Astrocyte (in vitro differentiated cells and primary cell): Measurements from ENCODE around the gene BHLHE23. TPM values are rescaled to one million over a fixed set of nuclear protein-coding genes. Genes with fewer than 3 reads are reported as not detected.

Source experiments
- DNase-seq: peaks from one replicate; pipeline ENCODE4 v3.0.0-alpha.2; 2010; ENCODE audit warnings: low read depth
- FAIRE-seq: peaks from 2 replicates; lab custom pipeline; 2011; peaks lifted over from hg19 to GRCh38; lab: Jason Lieb, UNC
- H2AFZ ChIP-seq: 2 replicates; pipeline ENCODE4 v1.6.0; 2012; ENCODE audit warnings: low read depth, low read length, inconsistent platforms
- H3K27ac ChIP-seq: 2 replicates; pipeline ENCODE4 v1.5.1; 2011; ENCODE audit warnings: low read depth, low read length, inconsistent platforms
- H3K27me3 ChIP-seq: 2 replicates; pipeline ENCODE4 v1.6.0; 2011; ENCODE audit warnings: low read length, inconsistent platforms; ENCODE audit not compliant: insufficient read depth
- H3K36me3 ChIP-seq: 2 replicates; pipeline ENCODE4 v1.5.1; 2011; ENCODE audit warnings: low read length, inconsistent platforms; ENCODE audit not compliant: insufficient read depth
- H3K4me1 ChIP-seq: 2 replicates; pipeline ENCODE4 v1.5.1; 2011; ENCODE audit warnings: low read length, inconsistent platforms; ENCODE audit not compliant: insufficient read depth
- H3K4me2 ChIP-seq: 2 replicates; pipeline ENCODE4 v1.6.0; 2012; ENCODE audit warnings: low read length, inconsistent platforms
- H3K4me3 ChIP-seq: 2 replicates; pipeline ENCODE4 v1.5.1; 2011; ENCODE audit warnings: low read depth, mild to moderate bottlenecking, low read length, inconsistent platforms; ENCODE audit not compliant: insufficient read depth
- H3K79me2 ChIP-seq: 2 replicates; pipeline ENCODE4 v1.6.0; 2012; ENCODE audit warnings: mild to moderate bottlenecking, low read length, inconsistent platforms; ENCODE audit not compliant: insufficient read depth
- H3K9ac ChIP-seq: 2 replicates; pipeline ENCODE4 v1.6.0; 2012; ENCODE audit warnings: mild to moderate bottlenecking, low read length, inconsistent platforms
- H3K9me3 ChIP-seq: 2 replicates; pipeline ENCODE4 v1.5.1; 2012; ENCODE audit warnings: low read depth, mild to moderate bottlenecking, low read length, inconsistent platforms; ENCODE audit not compliant: insufficient read depth
- H4K20me1 ChIP-seq: 2 replicates; pipeline ENCODE4 v1.6.0; 2012; ENCODE audit warnings: low read length, inconsistent platforms; ENCODE audit not compliant: insufficient read depth
- H3K27ac Mint-ChIP-seq: one replicate; pipeline ENCODE4 v1.8.0; 2021; ENCODE audit warnings: mild to moderate bottlenecking, mixed read lengths; ENCODE audit not compliant: unreplicated experiment
- H3K27me3 Mint-ChIP-seq: one replicate; pipeline ENCODE4 v1.8.0; 2021; ENCODE audit warnings: low read depth, mixed read lengths; ENCODE audit not compliant: unreplicated experiment
- H3K36me3 Mint-ChIP-seq: one replicate; pipeline ENCODE4 v1.8.0; 2021; ENCODE audit warnings: low read depth, mixed read lengths; ENCODE audit not compliant: unreplicated experiment
- H3K4me1 Mint-ChIP-seq: one replicate; pipeline ENCODE4 v1.8.0; 2021; ENCODE audit warnings: low read depth, mixed read lengths; ENCODE audit not compliant: unreplicated experiment
- H3K4me3 Mint-ChIP-seq: one replicate; pipeline ENCODE4 v1.8.0; 2021; ENCODE audit warnings: mild to moderate bottlenecking, moderate library complexity, mixed read lengths; ENCODE audit not compliant: unreplicated experiment
- H3K9me3 Mint-ChIP-seq: one replicate; pipeline ENCODE4 v1.8.0; 2021; ENCODE audit warnings: mild to moderate bottlenecking, mixed read lengths; ENCODE audit not compliant: unreplicated experiment
- EZH2 ChIP-seq: IDR thresholded peaks from 2 replicates; pipeline ENCODE4 v1.6.1; 2012; ENCODE audit warnings: mild to moderate bottlenecking, low read length, inconsistent platforms; ENCODE audit not compliant: insufficient read depth
- total RNA-seq: library from RNA; stranded (reverse); gene quantifications from 2 replicates; pipeline ENCODE4 v1.2.1, GENCODE V29; 2021
- TF ChIP-seq, protein P1 (sequence below): IDR thresholded peaks from 2 replicates; pipeline ENCODE4 v1.5.1; 2011; ENCODE audit warnings: low read depth, mild to moderate bottlenecking, inconsistent platforms, low read length, moderate library complexity; ENCODE audit not compliant: insufficient read depth

BHLHE23 gene
- total RNA-seq, 1 donor from 2014 or later = not detected

DNA sequence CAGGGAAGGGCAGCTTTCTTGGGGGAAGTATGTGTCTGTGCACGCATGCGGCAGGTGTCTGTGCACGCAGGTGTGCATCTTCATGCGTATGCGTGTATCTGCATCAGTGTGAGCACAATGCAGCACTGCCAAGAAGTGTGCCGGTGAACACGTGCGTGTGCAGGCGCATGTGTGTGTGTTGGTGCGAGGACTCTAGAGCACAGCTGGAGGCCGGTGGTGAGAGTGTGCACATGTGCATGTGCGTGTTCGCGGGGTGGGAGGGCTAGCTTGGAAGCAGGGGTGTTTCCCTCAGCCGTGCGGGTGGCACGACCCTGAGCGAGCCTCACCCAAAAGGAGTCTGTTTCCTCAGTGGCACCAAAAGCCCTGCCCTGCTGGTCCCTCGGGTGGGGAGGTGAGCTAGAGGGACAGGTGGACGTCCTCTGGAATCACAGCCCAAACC lies 46.7 kb downstream of the BHLHE23 start:
- Mint-ChIP-seq H3K4me1 (peaks cover 5% of the 10 kb centered on the region), H3K27me3 (peaks cover 10% of the 10 kb centered on the region), H3K9me3 (no peaks in the 10 kb centered on the region), H3K4me3 (no peak overlapping the region), H3K36me3 (peaks cover 4% of the 10 kb centered on the region), H3K27ac (no peak overlapping the region)
- H3K27me3 ChIP-seq = no peaks in the 10 kb centered on the region
- TF ChIP-seq, protein P1, sequence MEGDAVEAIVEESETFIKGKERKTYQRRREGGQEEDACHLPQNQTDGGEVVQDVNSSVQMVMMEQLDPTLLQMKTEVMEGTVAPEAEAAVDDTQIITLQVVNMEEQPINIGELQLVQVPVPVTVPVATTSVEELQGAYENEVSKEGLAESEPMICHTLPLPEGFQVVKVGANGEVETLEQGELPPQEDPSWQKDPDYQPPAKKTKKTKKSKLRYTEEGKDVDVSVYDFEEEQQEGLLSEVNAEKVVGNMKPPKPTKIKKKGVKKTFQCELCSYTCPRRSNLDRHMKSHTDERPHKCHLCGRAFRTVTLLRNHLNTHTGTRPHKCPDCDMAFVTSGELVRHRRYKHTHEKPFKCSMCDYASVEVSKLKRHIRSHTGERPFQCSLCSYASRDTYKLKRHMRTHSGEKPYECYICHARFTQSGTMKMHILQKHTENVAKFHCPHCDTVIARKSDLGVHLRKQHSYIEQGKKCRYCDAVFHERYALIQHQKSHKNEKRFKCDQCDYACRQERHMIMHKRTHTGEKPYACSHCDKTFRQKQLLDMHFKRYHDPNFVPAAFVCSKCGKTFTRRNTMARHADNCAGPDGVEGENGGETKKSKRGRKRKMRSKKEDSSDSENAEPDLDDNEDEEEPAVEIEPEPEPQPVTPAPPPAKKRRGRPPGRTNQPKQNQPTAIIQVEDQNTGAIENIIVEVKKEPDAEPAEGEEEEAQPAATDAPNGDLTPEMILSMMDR = no peak
- no peaks in the 10 kb centered on the region for H3K9me3 ChIP-seq
- H3K4me2 ChIP-seq = no peak overlapping the region
- H3K4me1 ChIP-seq = no peaks in the 10 kb centered on the region
- no peak overlapping the region for H3K27ac ChIP-seq
- no peaks in the 10 kb centered on the region for H3K79me2 ChIP-seq
- no peak overlapping the region for H2AFZ ChIP-seq
- no peak for DNase-seq
- H3K36me3 ChIP-seq = no peaks in the 10 kb centered on the region
- no peak overlapping the region for H3K4me3 ChIP-seq
- H4K20me1 ChIP-seq = no peaks in the 10 kb centered on the region
- H3K9ac ChIP-seq = no peak overlapping the region
- FAIRE-seq = no peak

DNA sequence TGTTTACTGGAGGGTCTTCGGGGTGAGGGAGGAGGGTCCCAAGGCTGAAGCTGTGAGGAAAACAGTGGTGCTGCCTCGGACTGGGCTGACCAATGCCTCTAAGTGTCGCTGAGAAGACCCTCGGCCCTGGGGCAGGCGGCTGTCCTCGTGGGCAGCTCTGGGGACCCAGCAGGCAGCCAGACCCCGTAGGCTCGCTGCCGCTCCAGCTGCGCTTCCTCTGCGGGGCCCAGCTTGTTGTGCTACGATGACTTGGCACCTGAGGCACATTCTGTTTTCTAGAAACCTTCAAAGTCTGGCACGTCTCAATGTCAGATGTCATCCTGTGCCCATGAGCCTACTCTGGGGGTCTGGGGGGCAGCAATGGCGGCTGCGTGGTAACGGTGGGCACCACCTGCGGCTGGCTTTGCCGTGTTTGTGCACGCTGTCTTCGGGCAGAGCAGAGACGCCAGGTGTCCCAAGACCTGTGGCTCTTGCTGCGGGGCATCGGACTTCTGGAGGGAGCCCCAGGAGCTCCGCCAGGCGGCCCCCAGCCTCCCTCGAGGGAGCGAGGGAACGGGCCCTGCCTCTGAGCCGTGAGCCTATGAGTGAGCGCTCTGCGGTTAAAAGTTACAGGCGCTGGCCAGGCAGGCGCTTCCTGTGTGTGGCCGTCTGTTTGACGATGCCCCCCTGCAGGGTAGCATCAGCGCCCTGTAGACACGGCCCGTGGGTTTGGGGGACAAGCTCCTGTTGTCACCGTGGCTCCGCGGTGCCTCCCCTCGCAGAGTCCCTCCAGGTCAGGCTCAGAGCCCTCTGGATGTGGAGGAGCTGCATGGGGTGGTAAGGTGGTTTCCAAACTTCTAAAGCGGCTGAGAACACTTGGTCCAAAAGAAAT lies 47.4 kb downstream of the BHLHE23 start:
- no peak overlapping the region for H2AFZ ChIP-seq
- no peaks in the 10 kb centered on the region for H3K79me2 ChIP-seq
- Mint-ChIP-seq H3K4me1 (peaks cover 5% of the 10 kb centered on the region), H3K4me3 (no peak overlapping the region), H3K27ac (no peak overlapping the region), H3K36me3 (peaks cover 4% of the 10 kb centered on the region), H3K9me3 (no peaks in the 10 kb centered on the region), H3K27me3 (peaks cover 10% of the 10 kb centered on the region)
- no peak for FAIRE-seq
- TF ChIP-seq, protein P1 = no peak
- TF ChIP-seq EZH2 = no peak
- DNase-seq = no peak
- H3K9me3 ChIP-seq = no peaks in the 10 kb centered on the region
- no peaks in the 10 kb centered on the region for H3K4me1 ChIP-seq
- no peak overlapping the region for H3K27ac ChIP-seq
- H4K20me1 ChIP-seq = no peaks in the 10 kb centered on the region
- H3K9ac ChIP-seq = no peak overlapping the region
- no peak overlapping the region for H3K4me3 ChIP-seq
- no peaks in the 10 kb centered on the region for H3K36me3 ChIP-seq
- H3K4me2 ChIP-seq = no peak overlapping the region
- H3K27me3 ChIP-seq = no peaks in the 10 kb centered on the region
